ENCODE results near the gene STX5.
"Not testable (repeated sequence)": the region's sequence is repeated elsewhere in the genome, so short reads cannot be mapped to it uniquely, and the experiment has no call there.

The STX5 gene

GRCh38 chr11:62778441-62778840 lies 53.4 kb downstream of the STX5 start:
- DNase-seq, result no peak

DNA sequence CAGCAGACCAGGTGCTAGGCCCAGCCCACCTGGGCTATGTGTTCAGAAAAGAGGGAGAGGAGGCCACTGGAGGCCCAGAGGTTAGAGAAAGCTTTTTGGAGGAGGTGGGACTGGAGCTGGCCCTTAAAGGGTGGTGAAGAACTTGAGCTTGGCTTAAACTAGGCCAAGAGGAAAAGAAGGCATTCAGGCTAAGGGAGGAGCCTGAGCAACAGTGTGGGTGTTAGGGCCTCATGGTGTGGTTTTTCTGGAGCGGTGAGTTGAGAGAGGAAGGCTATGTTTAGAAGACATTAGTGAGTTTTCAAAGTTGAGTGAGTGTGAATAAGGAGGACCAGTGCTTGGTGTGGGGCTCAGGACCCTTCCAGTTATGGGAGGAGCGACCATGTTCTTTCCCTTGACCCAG lies 54.5 kb downstream of the STX5 start:
- no peak for DNase-seq

GRCh38 chr11:62775646-62776045 lies 56.2 kb downstream of the STX5 start:
- DNase-seq, result no peak

DNA sequence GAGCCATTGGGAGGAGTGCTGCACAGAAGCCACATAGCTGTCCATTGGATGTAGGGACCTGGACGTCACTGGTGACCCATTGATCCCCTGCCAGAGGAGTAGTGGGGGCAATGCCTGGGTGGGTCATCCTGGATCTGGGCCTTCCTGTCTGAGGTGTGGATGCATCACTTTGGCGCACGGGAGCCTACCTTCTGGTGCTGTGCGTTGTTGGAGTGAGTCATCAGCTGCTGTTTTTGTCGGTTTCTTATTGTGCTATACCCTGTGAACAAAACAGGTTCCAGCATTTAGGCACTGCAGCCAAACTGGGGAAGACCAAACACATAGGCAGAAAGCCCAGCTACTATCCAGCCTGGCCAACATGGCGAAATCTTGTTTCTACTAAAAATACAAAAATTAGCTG lies 57.4 kb downstream of the STX5 start:
- no peak for DNase-seq

DNA sequence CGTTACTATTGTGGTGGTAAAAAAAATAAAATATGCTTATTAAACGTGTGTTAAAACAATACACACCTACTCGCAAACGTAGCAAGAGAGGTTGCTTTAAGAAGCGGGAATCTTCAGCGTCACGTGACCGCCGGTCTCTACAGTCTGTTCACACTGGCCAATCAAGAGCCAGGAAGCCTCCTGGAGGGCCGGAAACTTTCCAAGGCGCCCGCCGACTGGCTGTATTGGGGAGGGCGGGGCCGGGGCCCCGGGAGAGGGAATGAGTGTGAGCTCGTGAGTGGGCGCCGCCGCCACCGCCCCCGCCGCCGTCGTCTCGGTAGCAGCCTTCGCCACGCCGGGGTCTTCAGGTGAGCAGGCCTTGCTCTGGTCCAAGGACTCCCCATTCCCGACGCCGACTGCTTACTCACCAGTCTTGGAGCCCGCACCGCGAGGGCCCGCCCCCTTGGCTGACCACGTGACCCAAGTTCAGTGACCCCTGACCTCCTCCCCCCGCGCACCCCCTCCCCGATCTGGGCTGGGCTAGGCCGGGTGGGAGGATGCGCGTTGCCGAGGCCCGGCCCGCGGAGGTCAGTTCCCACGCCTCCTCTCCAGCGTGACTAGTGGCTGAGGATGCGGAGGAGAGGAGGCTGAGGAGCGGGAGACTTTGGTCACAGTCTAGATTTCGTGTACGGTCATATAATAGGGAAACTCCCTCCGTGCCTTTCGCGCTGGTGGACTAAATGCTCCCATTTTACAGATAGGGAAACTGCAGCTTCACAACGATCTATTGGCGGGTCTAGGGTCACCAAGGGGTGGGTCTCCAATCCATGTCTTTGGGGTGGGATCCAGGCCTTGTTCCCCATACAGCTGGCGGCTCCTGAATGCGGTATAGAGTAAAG lies 60.5 kb downstream of the STX5 start, which contains the start of gene TAF6L:
Gene TAF6L (plus strand): TSS at position 253 of the 878 bp plus-strand sequence. CDS start 4,388 bp downstream, outside the sequence.
- DNase-seq, result peak; percentile 97

DNA sequence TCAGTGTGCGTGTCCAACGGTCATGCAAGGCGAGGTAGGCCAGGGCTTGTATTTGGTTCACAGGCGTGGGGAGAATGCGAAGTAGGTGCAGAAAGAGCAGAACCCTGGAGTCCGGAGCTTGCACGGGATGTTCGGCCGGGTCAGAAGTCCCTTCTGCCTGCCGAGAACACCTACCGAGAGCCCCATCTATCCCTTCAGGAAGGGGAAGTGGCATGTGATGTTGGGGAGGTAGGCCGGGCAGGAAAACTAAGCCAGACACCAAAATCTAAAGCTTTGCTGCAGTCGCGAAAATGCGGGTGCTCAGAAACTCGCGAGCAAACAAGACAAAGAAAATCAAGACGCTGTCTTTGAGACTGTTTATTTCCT lies 61.1 kb downstream of the STX5 start:
- DNase-seq, result no peak

- DNase-seq, result not testable (repeated sequence)
These were observed 71.0 kb downstream of the STX5 start for GRCh38 chr11:62760867-62761227.

GRCh38 chr11:62757846-62758788 lies 73.7 kb downstream of the STX5 start:
- DNase-seq, result no peak
